NCI-H524 treated with DMSO at 0.1 percent for 48 hours (cell line): ENCODE data around the gene TP53TG3C.
"Not testable (repeated sequence)": the region's sequence is repeated elsewhere in the genome, so short reads cannot be mapped to it uniquely, and the experiment has no call there.

Source experiments
- DNase-seq: peaks from one replicate; lab custom pipeline; 2025; lab: John Stamatoyannopoulos, UW

The TP53TG3C gene, protein sequence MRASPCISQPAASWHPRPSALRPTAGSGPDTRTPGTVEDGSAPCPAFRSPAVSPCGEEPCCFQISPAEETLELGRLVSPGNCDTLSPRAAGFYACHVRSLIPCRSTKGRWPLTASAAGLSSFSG

DNA sequence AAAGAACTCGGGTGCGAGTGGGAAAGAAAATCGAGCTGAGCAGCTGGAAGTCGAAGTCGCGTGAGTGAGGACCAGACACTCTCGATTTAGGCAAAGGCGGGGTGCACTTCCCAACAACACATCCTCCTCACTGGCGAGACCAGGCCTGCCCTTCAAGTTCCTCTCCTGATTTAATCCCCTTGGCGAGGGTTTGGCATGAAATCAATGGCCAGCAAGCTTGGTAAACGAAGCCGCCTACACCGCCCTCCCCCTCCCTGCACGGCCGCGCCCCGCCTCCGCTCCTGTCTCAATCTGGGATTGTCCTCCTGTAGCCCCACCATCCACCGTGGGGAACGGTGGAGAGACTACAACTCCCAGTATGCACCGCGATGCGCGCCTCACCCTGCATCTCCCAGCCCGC is at the start of gene TP53TG3C:
Gene TP53TG3C, plus strand, starts transcription at position 301 of the 400 bp plus-strand sequence. Its CDS starts 68 bp downstream, at position 369.
- DNase-seq = not testable (repeated sequence)
